ENCODE measurements around the gene ASTN1. TPM values are rescaled to one million over a fixed set of nuclear protein-coding genes. Genes with fewer than 3 reads are reported as not detected.
A peak's percentile ranks its signal among the peaks of the same experiment; 100 is the strongest.

Gene ASTN1
- total RNA-seq, 1 donor from 2014 or later, result 3.7 TPM

- no peak overlapping the region for H3K4me3 ChIP-seq (ENCODE audit: low read length in 3 of 3)
- H3K9ac ChIP-seq (ENCODE audit: low read depth in 1 of 3, low read length in 3 of 3), result no peak overlapping the region
Measured at GRCh38 chr1:176863613-176864012, 300.9 kb downstream of the ASTN1 start.

GRCh38 chr1:176858433-176858916 is 306.0 kb downstream of the ASTN1 start:
- Histone ChIP-seq H3K9me3 (ENCODE audit: control insufficient read depth in 3 of 3, low read length in 3 of 3) (no peaks in the 10 kb centered on the region), H3K9ac (ENCODE audit: low read depth in 1 of 3, low read length in 3 of 3) (no peak overlapping the region), H3K36me3 (ENCODE audit: control insufficient read depth in 3 of 3, insufficient read depth in 3 of 3, low read length in 3 of 3) (no peaks in the 10 kb centered on the region), H3K27me3 (ENCODE audit: control insufficient read depth in 3 of 3, insufficient read depth in 3 of 3, low read length in 3 of 3) (no peaks in the 10 kb centered on the region), H3K4me3 (ENCODE audit: low read length in 3 of 3) (no peak overlapping the region), H3K4me1 (ENCODE audit: control insufficient read depth in 3 of 3, insufficient read depth in 3 of 3, low read length in 3 of 3) (no peaks in the 10 kb centered on the region), H3K27ac (ENCODE audit: low read depth, low read length) (no peak overlapping the region)

More at GRCh38 chr1:176863613-176864012, 300.9 kb downstream of the ASTN1 start:
- H3K4me1 ChIP-seq (ENCODE audit: control insufficient read depth in 3 of 3, insufficient read depth in 3 of 3, low read length in 3 of 3), result no peaks in the 10 kb centered on the region
- H3K9me3 ChIP-seq (ENCODE audit: control insufficient read depth in 3 of 3, low read length in 3 of 3), result no peaks in the 10 kb centered on the region
- no peak overlapping the region for H3K27ac ChIP-seq (ENCODE audit: low read depth, low read length)
- H3K27me3 ChIP-seq (ENCODE audit: control insufficient read depth in 3 of 3, insufficient read depth in 3 of 3, low read length in 3 of 3), result no peaks in the 10 kb centered on the region
- H3K36me3 ChIP-seq (ENCODE audit: control insufficient read depth in 3 of 3, insufficient read depth in 3 of 3, low read length in 3 of 3), result no peaks in the 10 kb centered on the region

- H3K27me3 ChIP-seq (ENCODE audit: control insufficient read depth in 3 of 3, insufficient read depth in 3 of 3, low read length in 3 of 3), result no peaks in the 10 kb centered on the region
- no peak overlapping the region for H3K4me3 ChIP-seq (ENCODE audit: low read length in 3 of 3)
- no peak overlapping the region for H3K9ac ChIP-seq (ENCODE audit: low read depth in 1 of 3, low read length in 3 of 3)
- no peaks in the 10 kb centered on the region for H3K36me3 ChIP-seq (ENCODE audit: control insufficient read depth in 3 of 3, insufficient read depth in 3 of 3, low read length in 3 of 3)
- H3K4me1 ChIP-seq (ENCODE audit: control insufficient read depth in 3 of 3, insufficient read depth in 3 of 3, low read length in 3 of 3), result no peaks in the 10 kb centered on the region
- no peaks in the 10 kb centered on the region for H3K9me3 ChIP-seq (ENCODE audit: control insufficient read depth in 3 of 3, low read length in 3 of 3)
- H3K27ac ChIP-seq (ENCODE audit: low read depth, low read length), result no peak overlapping the region
Measured at GRCh38 chr1:176857632-176858031, 306.9 kb downstream of the ASTN1 start.

- H3K27me3 ChIP-seq (ENCODE audit: control insufficient read depth in 3 of 3, insufficient read depth in 3 of 3, low read length in 3 of 3), result no peaks in the 10 kb centered on the region
- H3K9me3 ChIP-seq (ENCODE audit: control insufficient read depth in 3 of 3, low read length in 3 of 3), result no peaks in the 10 kb centered on the region
- H3K9ac ChIP-seq (ENCODE audit: low read depth in 1 of 3, low read length in 3 of 3), result no peak overlapping the region
- no peak overlapping the region for H3K4me3 ChIP-seq (ENCODE audit: low read length in 3 of 3)
- H3K27ac ChIP-seq (ENCODE audit: low read depth, low read length), result no peak overlapping the region
- H3K4me1 ChIP-seq (ENCODE audit: control insufficient read depth in 3 of 3, insufficient read depth in 3 of 3, low read length in 3 of 3), result no peaks in the 10 kb centered on the region
- H3K36me3 ChIP-seq (ENCODE audit: control insufficient read depth in 3 of 3, insufficient read depth in 3 of 3, low read length in 3 of 3), result no peaks in the 10 kb centered on the region
Measured at GRCh38 chr1:176854758-176855745, 309.5 kb downstream of the ASTN1 start.

GRCh38 chr1:176854121-176854520 is 310.4 kb downstream of the ASTN1 start:
- Histone ChIP-seq H3K9me3 (ENCODE audit: control insufficient read depth in 3 of 3, low read length in 3 of 3) (no peaks in the 10 kb centered on the region), H3K27ac (ENCODE audit: low read depth, low read length) (no peak overlapping the region), H3K4me3 (ENCODE audit: low read length in 3 of 3) (no peak overlapping the region), H3K36me3 (ENCODE audit: control insufficient read depth in 3 of 3, insufficient read depth in 3 of 3, low read length in 3 of 3) (no peaks in the 10 kb centered on the region), H3K9ac (ENCODE audit: low read depth in 1 of 3, low read length in 3 of 3) (no peak overlapping the region), H3K4me1 (ENCODE audit: control insufficient read depth in 3 of 3, insufficient read depth in 3 of 3, low read length in 3 of 3) (no peaks in the 10 kb centered on the region), H3K27me3 (ENCODE audit: control insufficient read depth in 3 of 3, insufficient read depth in 3 of 3, low read length in 3 of 3) (no peaks in the 10 kb centered on the region)

GRCh38 chr1:176853503-176853902 is 311.0 kb downstream of the ASTN1 start:
- Histone ChIP-seq H3K4me3 (ENCODE audit: low read length in 3 of 3) (no peak overlapping the region), H3K27me3 (ENCODE audit: control insufficient read depth in 3 of 3, insufficient read depth in 3 of 3, low read length in 3 of 3) (no peaks in the 10 kb centered on the region), H3K36me3 (ENCODE audit: control insufficient read depth in 3 of 3, insufficient read depth in 3 of 3, low read length in 3 of 3) (no peaks in the 10 kb centered on the region), H3K4me1 (ENCODE audit: control insufficient read depth in 3 of 3, insufficient read depth in 3 of 3, low read length in 3 of 3) (no peaks in the 10 kb centered on the region), H3K27ac (ENCODE audit: low read depth, low read length) (no peak overlapping the region), H3K9ac (ENCODE audit: low read depth in 1 of 3, low read length in 3 of 3) (no peak overlapping the region), H3K9me3 (ENCODE audit: control insufficient read depth in 3 of 3, low read length in 3 of 3) (no peaks in the 10 kb centered on the region)

- H3K9me3 ChIP-seq (ENCODE audit: control insufficient read depth in 3 of 3, low read length in 3 of 3), result no peaks in the 10 kb centered on the region
- no peaks in the 10 kb centered on the region for H3K27me3 ChIP-seq (ENCODE audit: control insufficient read depth in 3 of 3, insufficient read depth in 3 of 3, low read length in 3 of 3)
- H3K27ac ChIP-seq (ENCODE audit: low read depth, low read length), result no peak overlapping the region
- H3K4me3 ChIP-seq (ENCODE audit: low read length in 3 of 3), result no peak overlapping the region
- no peaks in the 10 kb centered on the region for H3K4me1 ChIP-seq (ENCODE audit: control insufficient read depth in 3 of 3, insufficient read depth in 3 of 3, low read length in 3 of 3)
- no peak overlapping the region for H3K9ac ChIP-seq (ENCODE audit: low read depth in 1 of 3, low read length in 3 of 3)
- H3K36me3 ChIP-seq (ENCODE audit: control insufficient read depth in 3 of 3, insufficient read depth in 3 of 3, low read length in 3 of 3), result no peaks in the 10 kb centered on the region
Measured at GRCh38 chr1:176852124-176852523, 312.4 kb downstream of the ASTN1 start.

GRCh38 chr1:176850871-176851270 is 313.6 kb downstream of the ASTN1 start:
- Histone ChIP-seq H3K9me3 (ENCODE audit: control insufficient read depth in 3 of 3, low read length in 3 of 3) (no peaks in the 10 kb centered on the region), H3K27ac (ENCODE audit: low read depth, low read length) (no peak overlapping the region)

GRCh38 chr1:176849281-176849680 is 315.2 kb downstream of the ASTN1 start:
- H3K9ac ChIP-seq (ENCODE audit: low read depth in 1 of 3, low read length in 3 of 3), result no peak overlapping the region
- H3K4me3 ChIP-seq (ENCODE audit: low read length in 3 of 3), result no peak overlapping the region
- H3K4me1 ChIP-seq (ENCODE audit: control insufficient read depth in 3 of 3, insufficient read depth in 3 of 3, low read length in 3 of 3), result peaks cover 0 to 2% (median 0%) of the 10 kb centered on the region in 3 donors
- no peaks in the 10 kb centered on the region for H3K36me3 ChIP-seq (ENCODE audit: control insufficient read depth in 3 of 3, insufficient read depth in 3 of 3, low read length in 3 of 3)
- H3K27me3 ChIP-seq (ENCODE audit: control insufficient read depth in 3 of 3, insufficient read depth in 3 of 3, low read length in 3 of 3), result no peaks in the 10 kb centered on the region
- no peak overlapping the region for H3K27ac ChIP-seq (ENCODE audit: low read depth, low read length)
- no peaks in the 10 kb centered on the region for H3K9me3 ChIP-seq (ENCODE audit: control insufficient read depth in 3 of 3, low read length in 3 of 3)

More at GRCh38 chr1:176850871-176851270, 313.6 kb downstream of the ASTN1 start:
- Histone ChIP-seq H3K36me3 (ENCODE audit: control insufficient read depth in 3 of 3, insufficient read depth in 3 of 3, low read length in 3 of 3) (no peaks in the 10 kb centered on the region), H3K27me3 (ENCODE audit: control insufficient read depth in 3 of 3, insufficient read depth in 3 of 3, low read length in 3 of 3) (no peaks in the 10 kb centered on the region), H3K4me1 (ENCODE audit: control insufficient read depth in 3 of 3, insufficient read depth in 3 of 3, low read length in 3 of 3) (peaks cover 0 to 2% (median 0%) of the 10 kb centered on the region in 3 donors), H3K9ac (ENCODE audit: low read depth in 1 of 3, low read length in 3 of 3) (no peak overlapping the region), H3K4me3 (ENCODE audit: low read length in 3 of 3) (no peak overlapping the region)

GRCh38 chr1:176847052-176847451 is 317.5 kb downstream of the ASTN1 start:
- H3K36me3 ChIP-seq (ENCODE audit: control insufficient read depth in 3 of 3, insufficient read depth in 3 of 3, low read length in 3 of 3), result no peaks in the 10 kb centered on the region
- H3K4me3 ChIP-seq (ENCODE audit: low read length in 3 of 3), result no peak overlapping the region
- peaks cover 0 to 5% (median 2%) of the 10 kb centered on the region in 3 donors for H3K4me1 ChIP-seq (ENCODE audit: control insufficient read depth in 3 of 3, insufficient read depth in 3 of 3, low read length in 3 of 3)
- no peaks in the 10 kb centered on the region for H3K27me3 ChIP-seq (ENCODE audit: control insufficient read depth in 3 of 3, insufficient read depth in 3 of 3, low read length in 3 of 3)
- H3K27ac ChIP-seq (ENCODE audit: low read depth, low read length), result peak overlapping the region; percentile 23
- H3K9me3 ChIP-seq (ENCODE audit: control insufficient read depth in 3 of 3, low read length in 3 of 3), result no peaks in the 10 kb centered on the region
- H3K9ac ChIP-seq (ENCODE audit: low read depth in 1 of 3, low read length in 3 of 3), result no peak overlapping the region
